Type B pancreatic cell (in vitro differentiated cells): Measurements from ENCODE around the gene FGFRL1. TPM values are rescaled to one million over a fixed set of nuclear protein-coding genes. Genes with fewer than 3 reads are reported as not detected.
A peak's percentile ranks its signal among the peaks of the same experiment; 100 is the strongest.

ENCODE experiments used
- DNase-seq: peaks from one replicate; pipeline ENCODE4 v3.0.0; 2021; ENCODE audit warnings: mixed read lengths; ENCODE audit not compliant: unreplicated experiment; ENCODE audit errors: extremely low spot score
- H3K27ac Mint-ChIP-seq: 2 replicates; pipeline ENCODE4 v1.8.0; 2021; ENCODE audit warnings: mild to moderate bottlenecking, mixed read lengths
- H3K27me3 Mint-ChIP-seq: 2 replicates; pipeline ENCODE4 v1.8.0; 2021; ENCODE audit warnings: mixed read lengths
- H3K36me3 Mint-ChIP-seq: 2 replicates; pipeline ENCODE4 v1.8.0; 2021; ENCODE audit warnings: mixed read lengths
- H3K4me1 Mint-ChIP-seq: one replicate; pipeline ENCODE4 v1.8.0; 2021; ENCODE audit warnings: mixed read lengths; ENCODE audit not compliant: unreplicated experiment
- H3K4me3 Mint-ChIP-seq: 2 replicates; pipeline ENCODE4 v1.8.0; 2021; ENCODE audit warnings: mild to moderate bottlenecking, mixed read lengths
- H3K9me3 Mint-ChIP-seq: 2 replicates; pipeline ENCODE4 v1.8.0; 2021; ENCODE audit warnings: mixed read lengths
- CTCF ChIP-seq: fragments of 200-600 bp; sonication (generic); conservative IDR thresholded peaks from 2 replicates; pipeline ENCODE4 v1.5.0; 2021; ENCODE audit warnings: antibody characterized with exemption, mild to moderate bottlenecking
- total RNA-seq: library from RNA; stranded (reverse); gene quantifications from 2 replicates; pipeline ENCODE4 v1.2.1, GENCODE V29; 2021; ENCODE audit warnings: low replicate concordance

FGFRL1 gene
- total RNA-seq, 1 donor from 2014 or later, result 30.9 TPM

- TF ChIP-seq CTCF, result peak; percentile 69
- H3K4me3 Mint-ChIP-seq, result peak within 1 kb of the TSS; percentile 93
- H3K36me3 Mint-ChIP-seq, result no peaks in the 10 kb centered on the region
- H3K27ac Mint-ChIP-seq, result peak within 1 kb of the TSS; percentile 74
- no peaks in the 10 kb centered on the region for H3K27me3 Mint-ChIP-seq
- DNase-seq, result no peak
- H3K4me1 Mint-ChIP-seq, result peaks cover 12% of the 10 kb centered on the region
- no peaks in the 10 kb centered on the region for H3K9me3 Mint-ChIP-seq
These were observed 24.4 kb upstream of the FGFRL1 start, which contains the start of gene IDUA for GRCh38 chr4:986879-987623. IDUA (plus strand) TSS chr4:987044; CDS start chr4:987085, 41 bp downstream.

- TF ChIP-seq CTCF, result no peak
- H3K9me3 Mint-ChIP-seq, result no peaks in the 10 kb centered on the region
- no peaks in the 10 kb centered on the region for H3K27me3 Mint-ChIP-seq
- peak overlapping the region; percentile 84 for H3K4me3 Mint-ChIP-seq
- no peak for DNase-seq
- H3K36me3 Mint-ChIP-seq, result no peaks in the 10 kb centered on the region
- peak overlapping the region; percentile 55 for H3K27ac Mint-ChIP-seq
- H3K4me1 Mint-ChIP-seq, result peaks cover 10% of the 10 kb centered on the region
These were observed 23.6 kb upstream of the FGFRL1 start for GRCh38 chr4:987624-988513.

GRCh38 chr4:988726-989721 lies 22.4 kb upstream of the FGFRL1 start:
- peaks cover 5% of the 10 kb centered on the region for H3K4me1 Mint-ChIP-seq
- no peak overlapping the region for H3K27ac Mint-ChIP-seq
- H3K36me3 Mint-ChIP-seq, result no peaks in the 10 kb centered on the region
- DNase-seq, result no peak
- no peak overlapping the region for H3K4me3 Mint-ChIP-seq
- no peaks in the 10 kb centered on the region for H3K9me3 Mint-ChIP-seq
- no peak for TF ChIP-seq CTCF
- no peaks in the 10 kb centered on the region for H3K27me3 Mint-ChIP-seq

- no peak overlapping the region for H3K27ac Mint-ChIP-seq
- H3K9me3 Mint-ChIP-seq, result no peaks in the 10 kb centered on the region
- H3K36me3 Mint-ChIP-seq, result no peaks in the 10 kb centered on the region
- no peak overlapping the region for H3K4me3 Mint-ChIP-seq
- DNase-seq, result no peak
- no peaks in the 10 kb centered on the region for H3K27me3 Mint-ChIP-seq
- no peak for TF ChIP-seq CTCF
- peaks cover 5% of the 10 kb centered on the region for H3K4me1 Mint-ChIP-seq
These were observed 21.5 kb upstream of the FGFRL1 start for GRCh38 chr4:989722-990471.
